Measurements from ENCODE around the gene NHS.

Gene NHS

GRCh38 chrX:17369309-17369708 lies 5.7 kb upstream of the NHS start:
- FAIRE-seq (peak; percentile 86), DNase-seq (ENCODE audit: insufficient read length, low spot score) (no peak)
- TF ChIP-seq CTCF (IDR thresholded peaks at IDR 0.05; ENCODE audit: insufficient read depth, missing control alignments) = no peak

DNA sequence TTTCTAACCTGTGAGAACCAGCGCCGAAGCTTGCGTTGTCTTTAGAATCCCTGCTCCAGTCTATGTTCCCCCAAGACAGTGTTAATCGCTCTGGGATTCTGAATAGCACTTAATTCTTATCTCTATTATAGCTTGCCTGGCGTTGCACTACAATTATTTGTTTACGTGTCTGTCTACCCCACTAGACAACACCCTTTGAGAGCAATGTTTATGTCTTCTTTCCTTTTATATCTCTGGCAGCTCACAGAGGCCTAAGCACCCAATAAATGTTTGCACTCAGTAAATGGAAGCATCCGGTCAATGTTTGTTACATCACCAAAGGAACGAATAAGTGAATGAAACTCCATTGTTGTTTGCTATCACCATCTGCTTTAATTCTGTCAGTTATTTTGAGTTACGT lies 4.8 kb upstream of the NHS start:
- FAIRE-seq = no peak
- TF ChIP-seq CTCF (IDR thresholded peaks at IDR 0.05; ENCODE audit: insufficient read depth, missing control alignments) = no peak
- DNase-seq (ENCODE audit: insufficient read length, low spot score) = no peak

DNA sequence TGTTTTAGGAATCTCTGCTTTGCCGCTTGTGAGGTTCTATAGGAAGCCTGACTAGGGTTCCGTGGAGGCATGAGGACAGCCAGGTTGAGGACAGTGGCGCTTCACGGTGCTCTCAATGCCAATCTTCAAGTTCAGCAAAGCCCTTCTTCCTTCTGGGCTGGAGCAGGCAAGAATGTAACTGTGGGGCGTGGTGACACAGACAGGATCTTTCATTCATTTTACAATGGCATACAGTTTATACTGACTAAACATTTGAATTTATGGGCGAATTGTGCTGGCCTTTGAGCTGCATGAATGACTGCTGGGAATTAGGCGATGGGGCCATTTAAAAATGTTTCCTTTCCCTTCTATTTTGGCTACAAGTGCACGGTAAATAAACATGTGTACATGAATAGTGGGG lies 2.9 kb upstream of the NHS start:
- TF ChIP-seq CTCF (IDR thresholded peaks at IDR 0.05; ENCODE audit: insufficient read depth, missing control alignments) = no peak
- DNase-seq (ENCODE audit: insufficient read length, low spot score) (no peak), FAIRE-seq (no peak)

DNA sequence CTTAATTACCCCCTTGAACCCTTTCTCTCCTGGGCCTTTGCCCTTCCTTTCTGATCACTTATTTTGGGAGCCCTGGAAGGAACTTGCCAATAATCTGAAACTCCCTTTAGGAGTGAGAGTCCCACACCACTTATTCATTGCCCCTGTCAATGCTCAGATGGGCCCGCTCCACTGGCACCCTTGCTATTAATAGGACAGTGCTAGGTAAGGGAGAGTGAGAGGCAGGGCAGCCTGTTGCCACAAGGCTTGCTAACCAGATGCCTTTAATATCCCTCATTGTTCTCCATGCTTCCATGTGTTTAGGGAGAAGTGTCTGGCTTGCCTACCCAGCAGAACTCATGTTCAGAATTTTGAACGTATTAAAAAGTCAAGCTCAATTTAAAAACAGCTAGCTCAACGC lies 1.7 kb upstream of the NHS start:
- DNase-seq (ENCODE audit: insufficient read length, low spot score) (no peak), FAIRE-seq (no peak)
- no peak for TF ChIP-seq CTCF (IDR thresholded peaks at IDR 0.05; ENCODE audit: insufficient read depth, missing control alignments)

GRCh38 chrX:17375367-17375636 lies 302 bp downstream of the NHS start:
- DNase-seq (ENCODE audit: insufficient read length, low spot score) = no peak
- no peak for TF ChIP-seq CTCF (IDR thresholded peaks at IDR 0.05; ENCODE audit: insufficient read depth, missing control alignments)
- no peak for FAIRE-seq

DNA sequence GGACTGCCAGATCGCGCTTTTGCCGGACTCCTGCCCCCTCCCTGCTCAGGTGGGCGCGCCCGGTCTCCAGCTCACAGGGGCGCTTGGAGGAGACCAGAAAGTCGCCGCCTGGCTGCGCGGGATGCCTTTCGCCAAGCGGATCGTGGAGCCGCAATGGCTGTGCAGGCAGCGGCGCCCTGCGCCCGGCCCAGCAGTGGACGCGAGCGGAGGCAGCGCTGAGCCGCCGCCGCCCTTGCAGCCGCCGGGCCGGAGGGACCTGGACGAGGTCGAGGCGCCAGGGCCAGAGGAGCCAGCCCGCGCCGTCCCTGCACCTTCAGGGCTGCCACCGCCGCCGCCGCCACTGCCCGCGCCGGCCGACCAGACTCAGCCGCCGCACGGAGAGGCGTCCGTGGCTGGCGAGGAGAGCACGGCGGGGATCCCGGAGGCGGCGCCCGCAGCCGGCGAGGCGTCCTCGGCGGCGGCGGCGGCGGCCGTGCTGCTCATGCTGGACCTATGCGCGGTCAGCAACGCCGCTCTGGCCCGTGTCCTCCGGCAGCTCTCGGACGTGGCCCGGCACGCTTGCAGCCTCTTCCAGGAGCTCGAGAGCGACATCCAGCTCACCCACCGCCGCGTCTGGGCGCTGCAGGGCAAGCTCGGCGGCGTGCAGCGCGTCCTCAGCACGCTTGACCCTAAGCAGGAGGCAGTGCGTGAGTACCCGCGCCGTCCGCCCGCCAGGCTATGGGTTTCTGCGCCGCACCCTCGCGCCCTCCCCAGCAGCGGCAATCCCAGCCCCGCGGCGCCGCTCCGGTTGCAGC lies 834 bp downstream of the NHS start:
- DNase-seq (ENCODE audit: insufficient read length, low spot score) (no peak), FAIRE-seq (no peak)
- TF ChIP-seq CTCF (IDR thresholded peaks at IDR 0.05; ENCODE audit: insufficient read depth, missing control alignments) = no peak

- no peak for DNase-seq (ENCODE audit: insufficient read length, low spot score)
- no peak for TF ChIP-seq CTCF (IDR thresholded peaks at IDR 0.05; ENCODE audit: insufficient read depth, missing control alignments)
- FAIRE-seq = no peak
These were observed 1.6 kb downstream of the NHS start for GRCh38 chrX:17376431-17377077.

Data from D721Med (cell line).